Gastroesophageal sphincter (tissue), 3 donors: ENCODE results near the gene XPA.

Experiments
- EP300 ChIP-seq: sonication (generic); formaldehyde crosslinking; IDR thresholded peaks from one replicate; pipeline ENCODE4 v1.6.1; 2017; ENCODE audit warnings: antibody characterized with exemption, mild to moderate bottlenecking
- POLR2A ChIP-seq, 2 donors: fragments of 450-650 bp; IDR thresholded peaks; one replicate each; pipeline ENCODE4 v1.6.1; 2017; ENCODE audit warnings: antibody characterized with exemption in 2 of 2, mild to moderate bottlenecking in 2 of 2, moderate library complexity in 1 of 2
- POLR2AphosphoS5 ChIP-seq: sonication (generic); formaldehyde crosslinking; IDR thresholded peaks from one replicate; pipeline ENCODE4 v1.6.1; 2017; ENCODE audit warnings: antibody characterized with exemption
- TF ChIP-seq, protein P1 (sequence below), 4 experiments: fragments of 200-600 bp in 2 of 4; fragments of 450-650 bp in 2 of 4; sonication (generic) in 1 of 4; IDR thresholded peaks; one replicate each; pipeline ENCODE4 v1.5.1; 2017 to 2019; ENCODE audit warnings: antibody characterized with exemption in 4 of 4, mild to moderate bottlenecking in 2 of 4, moderate library complexity in 2 of 4

DNA sequence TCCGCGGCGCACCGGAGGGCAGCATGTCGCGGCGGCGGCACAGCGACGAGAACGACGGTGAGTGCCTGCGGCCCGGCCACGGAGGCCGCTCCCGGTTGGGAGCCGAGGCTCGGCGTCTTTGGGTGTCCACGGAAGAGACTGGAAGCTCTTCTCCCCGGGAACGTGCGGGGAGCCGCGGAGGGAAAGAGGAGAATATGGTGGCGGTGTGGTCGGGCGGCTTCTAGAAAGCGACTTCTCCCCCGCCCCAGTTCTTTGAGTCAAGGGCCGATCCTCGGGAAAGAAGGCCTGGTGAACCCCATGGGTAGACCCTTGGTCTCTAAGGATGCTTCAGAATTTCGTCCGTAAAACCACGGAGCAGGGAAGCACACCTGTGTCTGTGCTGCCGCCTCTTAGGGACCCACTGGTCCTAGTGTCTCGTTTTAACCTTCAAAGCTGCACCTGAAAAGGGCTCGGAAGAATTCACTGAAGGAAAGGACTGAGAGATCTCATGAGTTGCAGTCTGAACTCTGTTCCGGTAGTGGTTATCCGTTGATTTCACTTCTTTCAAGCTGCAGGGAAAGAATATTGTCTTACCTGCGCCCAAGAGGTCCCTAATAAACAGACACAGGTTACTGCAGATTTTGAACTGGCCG, 63.2 kb downstream of the XPA start:
- TF ChIP-seq, protein P1, sequence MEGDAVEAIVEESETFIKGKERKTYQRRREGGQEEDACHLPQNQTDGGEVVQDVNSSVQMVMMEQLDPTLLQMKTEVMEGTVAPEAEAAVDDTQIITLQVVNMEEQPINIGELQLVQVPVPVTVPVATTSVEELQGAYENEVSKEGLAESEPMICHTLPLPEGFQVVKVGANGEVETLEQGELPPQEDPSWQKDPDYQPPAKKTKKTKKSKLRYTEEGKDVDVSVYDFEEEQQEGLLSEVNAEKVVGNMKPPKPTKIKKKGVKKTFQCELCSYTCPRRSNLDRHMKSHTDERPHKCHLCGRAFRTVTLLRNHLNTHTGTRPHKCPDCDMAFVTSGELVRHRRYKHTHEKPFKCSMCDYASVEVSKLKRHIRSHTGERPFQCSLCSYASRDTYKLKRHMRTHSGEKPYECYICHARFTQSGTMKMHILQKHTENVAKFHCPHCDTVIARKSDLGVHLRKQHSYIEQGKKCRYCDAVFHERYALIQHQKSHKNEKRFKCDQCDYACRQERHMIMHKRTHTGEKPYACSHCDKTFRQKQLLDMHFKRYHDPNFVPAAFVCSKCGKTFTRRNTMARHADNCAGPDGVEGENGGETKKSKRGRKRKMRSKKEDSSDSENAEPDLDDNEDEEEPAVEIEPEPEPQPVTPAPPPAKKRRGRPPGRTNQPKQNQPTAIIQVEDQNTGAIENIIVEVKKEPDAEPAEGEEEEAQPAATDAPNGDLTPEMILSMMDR (IDR thresholded peaks at IDR 0.05), result no peak
- TF ChIP-seq POLR2A (IDR thresholded peaks at IDR 0.05) (no peak), POLR2AphosphoS5 (no peak), EP300 (no peak)
